ENCODE data around the gene TRIM56. TPM values are rescaled to one million over a fixed set of nuclear protein-coding genes. Genes with fewer than 3 reads are reported as not detected.
"Not testable (repeated sequence)": the region's sequence is repeated elsewhere in the genome, so short reads cannot be mapped to it uniquely, and the experiment has no call there.

TRIM56 gene
- total RNA-seq, 1 donor from 2014 or later, result 9.4 TPM

DNA sequence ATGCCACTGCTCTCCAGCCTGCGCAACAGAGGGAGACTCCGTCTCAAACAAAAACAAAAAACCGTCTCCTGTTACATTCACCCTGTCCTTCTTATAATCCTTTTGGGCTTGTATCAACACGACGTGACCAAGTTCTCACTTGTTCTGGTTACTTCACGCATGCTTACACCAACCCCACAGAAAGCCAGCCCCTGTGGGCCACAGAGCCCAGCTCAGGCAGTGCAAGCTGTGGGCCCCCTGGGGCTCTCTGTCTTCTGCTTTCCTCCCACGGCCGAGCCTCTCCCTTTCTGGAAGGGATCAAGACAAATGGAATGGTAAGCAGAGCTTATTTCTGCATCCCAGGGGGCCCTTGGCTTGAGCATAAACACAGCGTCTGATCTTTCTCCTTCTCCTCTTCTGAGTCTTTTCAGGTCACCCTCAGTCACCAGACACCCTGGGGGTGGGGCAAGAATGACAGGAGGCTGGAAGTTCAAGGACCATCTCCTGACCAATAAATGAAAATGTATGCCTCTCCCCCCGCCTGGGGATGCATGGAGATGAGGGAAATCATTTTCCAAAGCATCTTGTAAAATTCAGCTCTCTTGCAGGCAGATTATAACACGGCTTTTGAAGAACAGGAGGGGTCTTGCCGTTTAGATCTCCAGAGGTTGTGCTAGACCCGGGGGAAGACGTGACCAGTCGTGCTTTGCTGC lies 19.0 kb upstream of the TRIM56 start:
- no peak for DNase-seq (ENCODE audit: low read depth)
- no peak overlapping the region for H3K4me3 ChIP-seq (ENCODE audit: low read depth, low read length)
- TF ChIP-seq, protein P1, sequence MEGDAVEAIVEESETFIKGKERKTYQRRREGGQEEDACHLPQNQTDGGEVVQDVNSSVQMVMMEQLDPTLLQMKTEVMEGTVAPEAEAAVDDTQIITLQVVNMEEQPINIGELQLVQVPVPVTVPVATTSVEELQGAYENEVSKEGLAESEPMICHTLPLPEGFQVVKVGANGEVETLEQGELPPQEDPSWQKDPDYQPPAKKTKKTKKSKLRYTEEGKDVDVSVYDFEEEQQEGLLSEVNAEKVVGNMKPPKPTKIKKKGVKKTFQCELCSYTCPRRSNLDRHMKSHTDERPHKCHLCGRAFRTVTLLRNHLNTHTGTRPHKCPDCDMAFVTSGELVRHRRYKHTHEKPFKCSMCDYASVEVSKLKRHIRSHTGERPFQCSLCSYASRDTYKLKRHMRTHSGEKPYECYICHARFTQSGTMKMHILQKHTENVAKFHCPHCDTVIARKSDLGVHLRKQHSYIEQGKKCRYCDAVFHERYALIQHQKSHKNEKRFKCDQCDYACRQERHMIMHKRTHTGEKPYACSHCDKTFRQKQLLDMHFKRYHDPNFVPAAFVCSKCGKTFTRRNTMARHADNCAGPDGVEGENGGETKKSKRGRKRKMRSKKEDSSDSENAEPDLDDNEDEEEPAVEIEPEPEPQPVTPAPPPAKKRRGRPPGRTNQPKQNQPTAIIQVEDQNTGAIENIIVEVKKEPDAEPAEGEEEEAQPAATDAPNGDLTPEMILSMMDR (conservative IDR thresholded peaks at IDR 0.05; ENCODE audit: low read depth, low read length), result no peak

DNA sequence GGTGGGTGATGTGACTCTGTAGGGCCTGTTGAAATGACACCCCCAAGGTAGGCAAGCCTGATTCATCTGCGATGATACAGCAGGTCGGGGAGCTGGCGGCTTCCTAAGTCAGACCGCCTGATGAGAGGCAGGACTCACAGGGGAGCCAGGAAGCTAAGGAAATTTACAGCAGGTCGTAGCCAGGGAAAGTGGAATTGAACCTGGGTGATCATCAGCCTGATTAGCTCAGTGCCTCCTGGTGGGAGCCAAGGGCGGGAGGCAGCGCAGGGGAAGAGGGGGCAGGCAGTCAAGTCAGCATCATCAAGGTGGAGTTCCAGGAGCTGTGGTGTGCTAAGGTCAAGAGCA lies 18.5 kb upstream of the TRIM56 start:
- no peak for DNase-seq (ENCODE audit: low read depth)
- TF ChIP-seq, protein P1 (conservative IDR thresholded peaks at IDR 0.05; ENCODE audit: low read depth, low read length), result no peak
- H3K4me3 ChIP-seq (ENCODE audit: low read depth, low read length), result no peak overlapping the region

DNA sequence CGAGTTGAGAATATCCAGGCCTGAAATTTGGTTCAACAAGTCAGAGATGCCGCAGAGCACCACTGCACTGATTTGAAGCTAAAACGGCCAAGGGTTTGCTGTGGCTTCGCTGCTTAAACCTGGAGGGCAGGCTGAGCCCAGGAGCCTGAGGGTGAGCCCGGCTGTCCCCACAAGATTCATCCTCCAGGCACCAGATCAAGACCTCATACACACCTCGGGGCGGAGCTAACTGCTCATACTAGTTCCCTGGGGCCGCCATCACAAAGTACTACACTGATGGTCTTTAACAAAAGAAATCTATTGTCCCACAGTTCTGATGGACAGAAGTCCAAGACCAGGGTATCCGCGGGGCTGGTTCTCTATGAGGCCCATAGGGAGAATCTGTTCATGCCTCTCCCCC lies 16.9 kb upstream of the TRIM56 start:
- no peak for DNase-seq (ENCODE audit: low read depth)
- TF ChIP-seq, protein P1 (conservative IDR thresholded peaks at IDR 0.05; ENCODE audit: low read depth, low read length), result no peak
- H3K4me3 ChIP-seq (ENCODE audit: low read depth, low read length), result no peak overlapping the region

DNA sequence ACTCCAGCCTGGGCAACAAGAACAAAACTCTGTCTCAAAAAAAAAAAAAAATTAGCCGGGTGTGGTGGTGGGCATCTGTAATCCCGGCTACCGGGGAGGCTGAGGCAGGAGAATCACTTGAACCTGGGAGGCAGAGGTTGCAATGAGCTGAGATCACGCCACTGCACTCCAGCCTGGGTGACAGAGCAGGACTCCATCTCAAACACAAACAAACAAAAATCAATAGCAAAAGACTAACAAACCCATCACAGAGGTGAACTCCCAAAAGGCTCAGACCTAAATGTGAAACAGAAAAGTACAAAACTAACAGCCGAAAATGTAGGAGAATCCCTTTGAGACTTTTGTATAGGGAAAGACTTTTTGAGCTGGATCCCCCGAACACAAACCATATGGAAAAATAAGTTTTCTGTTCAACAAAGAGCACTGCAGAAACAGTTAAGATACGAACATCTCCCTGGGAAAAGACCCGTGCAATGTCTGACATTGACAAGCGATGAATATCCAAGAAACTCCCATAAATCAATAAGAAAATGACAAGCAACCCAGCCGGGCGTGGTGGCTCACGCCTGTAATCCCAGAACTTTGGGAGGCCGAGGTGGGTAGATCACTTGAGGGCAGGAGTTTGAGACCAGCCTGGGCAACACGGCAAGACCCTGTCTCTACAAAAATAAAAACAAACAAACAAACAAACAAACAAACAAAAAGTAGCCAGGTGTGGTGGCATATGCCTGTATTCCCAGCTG lies 13.7 kb upstream of the TRIM56 start:
- not testable (repeated sequence) for DNase-seq (ENCODE audit: low read depth); H3K4me3 ChIP-seq (ENCODE audit: low read depth, low read length)

DNA sequence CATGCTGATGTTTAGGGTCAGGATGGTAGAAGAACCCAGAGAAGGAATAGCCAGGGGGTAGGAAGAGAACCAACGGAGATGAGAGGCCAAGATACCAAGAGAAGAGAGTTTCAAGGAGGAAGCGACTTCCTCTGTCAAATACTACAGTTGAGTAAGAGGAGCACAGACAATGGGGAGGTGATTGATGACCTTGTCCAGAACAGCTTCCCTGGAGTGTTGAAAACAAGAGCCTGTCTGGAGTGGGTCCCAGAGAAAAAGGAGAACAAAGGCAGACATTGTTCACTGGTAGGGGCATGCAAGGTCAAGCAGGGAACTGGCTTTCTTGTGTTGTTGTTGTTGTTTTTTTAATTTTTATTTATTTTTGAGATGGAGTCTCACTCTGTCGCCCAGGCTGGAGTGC lies 9.6 kb upstream of the TRIM56 start:
- no peak for DNase-seq (ENCODE audit: low read depth)
- TF ChIP-seq, protein P1 (conservative IDR thresholded peaks at IDR 0.05; ENCODE audit: low read depth, low read length), result no peak
- no peak overlapping the region for H3K4me3 ChIP-seq (ENCODE audit: low read depth, low read length)

DNA sequence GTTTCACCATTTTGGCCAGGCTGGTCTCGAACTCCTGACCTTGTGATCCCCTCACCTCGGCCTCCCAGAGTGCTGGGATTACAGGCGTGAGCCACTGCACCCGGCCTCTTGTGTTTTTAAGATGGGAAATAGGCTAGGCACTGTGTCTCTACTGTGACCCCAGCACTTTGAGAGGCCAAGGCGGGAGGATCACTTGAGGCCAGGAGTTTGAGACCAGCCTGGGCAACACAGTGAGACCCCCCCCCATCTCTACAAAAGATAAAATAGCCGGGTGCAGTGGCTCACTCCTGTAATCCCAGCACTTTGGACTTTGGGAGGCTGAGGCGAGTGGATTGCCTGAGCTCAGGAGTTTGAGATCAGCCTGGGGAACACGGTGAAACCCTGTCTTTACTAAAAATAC lies 9.1 kb upstream of the TRIM56 start:
- H3K4me3 ChIP-seq (ENCODE audit: low read depth, low read length); DNase-seq (ENCODE audit: low read depth): not testable (repeated sequence)

DNA sequence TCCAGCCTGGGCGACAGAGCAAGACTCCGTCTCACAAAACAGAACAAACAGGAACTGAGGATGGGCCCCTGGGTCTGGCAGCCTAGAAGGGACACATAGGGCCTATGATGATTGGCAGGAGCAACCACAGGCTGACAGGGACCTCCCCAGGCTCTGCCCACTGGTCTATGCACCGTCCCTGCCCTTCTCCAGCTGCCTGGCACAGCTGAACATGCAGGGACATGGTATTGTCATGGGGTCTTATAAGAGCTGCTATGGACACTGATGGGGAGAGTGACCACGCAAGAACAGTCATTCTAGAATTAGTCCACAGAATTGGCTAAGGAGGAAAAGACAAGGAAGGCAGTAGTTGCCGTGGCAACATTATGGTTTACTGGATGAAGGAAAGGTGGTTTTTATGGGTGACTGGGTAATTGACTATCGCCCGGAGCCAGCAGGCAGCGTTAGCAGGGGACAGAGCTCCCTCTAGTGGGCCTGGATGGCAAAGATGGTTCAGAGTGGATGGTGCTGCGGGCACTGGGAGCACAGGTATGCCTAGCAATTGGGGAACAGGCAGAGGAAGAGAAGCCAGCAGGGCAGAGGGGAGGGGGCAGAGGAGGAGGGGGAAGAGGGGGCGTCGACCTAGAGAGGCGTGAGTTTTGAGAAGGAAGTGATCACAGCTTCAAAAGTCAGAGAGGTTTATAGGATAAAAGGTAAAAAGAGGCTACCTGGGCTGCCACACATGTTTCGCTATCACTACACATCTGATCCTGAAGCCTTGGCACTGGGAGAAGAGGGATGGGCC lies 7.8 kb upstream of the TRIM56 start:
- TF ChIP-seq, protein P1 (conservative IDR thresholded peaks at IDR 0.05; ENCODE audit: low read depth, low read length), result peak; percentile 99
- H3K4me3 ChIP-seq (ENCODE audit: low read depth, low read length), result no peak overlapping the region
- peak; percentile 66 for DNase-seq (ENCODE audit: low read depth)

Measured in epithelial cell of proximal tubule (primary cell).